ENCODE data around the gene DDIAS. TPM values are rescaled to one million over a fixed set of nuclear protein-coding genes. Genes with fewer than 3 reads are reported as not detected.
"Not testable (repeated sequence)": the region's sequence is repeated elsewhere in the genome, so short reads cannot be mapped to it uniquely, and the experiment has no call there.

Gene DDIAS
- total and polyA plus RNA-seq, 9 of the 15 experiments (the other 6 are each of a cell fraction or from before 2014, with no cell fraction given), result 9.4 to 27.2 (median 23.3) TPM

DNA sequence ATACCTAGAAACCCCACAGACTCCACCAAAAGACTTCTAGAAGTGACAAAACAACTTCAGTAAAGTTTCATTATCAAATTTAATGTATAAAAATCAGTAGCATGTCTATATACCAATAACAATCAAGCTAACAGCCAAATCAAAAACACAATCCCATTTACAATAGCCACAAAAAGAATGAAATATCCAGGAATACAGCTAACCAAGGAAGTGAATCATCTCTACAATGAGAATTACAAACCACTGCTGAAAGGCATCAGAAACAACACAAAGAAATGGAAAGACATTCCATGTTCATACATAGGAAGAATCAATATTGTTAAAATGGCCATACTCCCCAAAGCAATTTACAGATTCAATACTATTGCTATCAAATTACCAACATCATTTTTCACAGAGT is 47.3 kb upstream of the DDIAS start (continued):
- TF ChIP-seq HDAC1 (IDR thresholded peaks at IDR 0.05), result no peak
- no peak for TF ChIP-seq GTF2A2 (tag; IDR thresholded peaks at IDR 0.05)
- TF ChIP-seq TEAD4 (IDR thresholded peaks at IDR 0.05; ENCODE audit: low read length), result no peak
- no peak for TF ChIP-seq TEAD4 (CRISPR knock-in tag; IDR thresholded peaks at IDR 0.05; ENCODE audit: borderline replicate concordance)
- no peak for TF ChIP-seq ETS2 (tag; IDR thresholded peaks at IDR 0.05; ENCODE audit: borderline replicate concordance, poor library complexity, severe bottlenecking)
- no peak for TF ChIP-seq SMAD3 (CRISPR knock-in tag; conservative IDR thresholded peaks at IDR 0.05)

DNA sequence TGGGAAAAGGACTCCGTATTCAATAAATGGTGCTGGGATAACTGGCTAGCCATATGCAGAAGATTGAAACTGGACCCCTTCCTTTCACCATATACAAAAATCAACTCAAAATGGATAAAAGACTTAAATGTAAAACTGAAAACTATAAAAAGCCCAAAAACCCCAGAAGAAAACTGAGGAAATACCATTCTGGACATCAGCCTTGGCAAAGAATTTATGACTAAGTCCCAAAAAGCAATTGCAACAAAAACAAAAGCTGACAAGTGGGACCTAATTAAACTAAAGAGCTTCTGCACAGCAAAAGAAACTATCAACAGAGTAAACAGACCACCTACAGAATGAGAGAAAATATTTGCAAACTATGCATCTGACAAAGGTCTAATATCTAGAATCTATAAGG is 46.6 kb upstream of the DDIAS start:
- 71% methylated on average over 1 of the region's 1 CpG for WGBS (ENCODE audit: insufficient coverage, low coverage, missing lambda C conversion rate)
- H3K27ac ChIP-seq (ENCODE audit: extremely low read depth, low read depth, low read length); FAIRE-seq; H3K4me2 ChIP-seq (ENCODE audit: insufficient read depth, low read length); POLR2A ChIA-PET; H4K20me1 ChIP-seq (replicated peaks; ENCODE audit: control insufficient read depth, insufficient read depth, low read length); intact Hi-C loops (cut with micrococcal nuclease); H3K9me1 ChIP-seq (ENCODE audit: control insufficient read depth, insufficient read depth, low read length); H3K4me1 ChIP-seq (replicated peaks in 1 of 2; ENCODE audit: control insufficient read depth in 2 of 2, insufficient read depth in 2 of 2, low read length in 2 of 2); H3K9me3 ChIP-seq (replicated peaks; ENCODE audit: control insufficient read depth, insufficient read depth, low read depth, low read length); H2AFZ ChIP-seq (ENCODE audit: low read depth, low read length); CTCF ChIA-PET (ENCODE audit: low intra/inter-chr PET ratio); H3K4me3 ChIP-seq; BruUV-seq (replicated peaks); H3K27me3 ChIP-seq (ENCODE audit: control insufficient read depth in 2 of 2, insufficient read depth in 2 of 2, low read length in 2 of 2); H3K36me3 ChIP-seq (ENCODE audit: control insufficient read depth, insufficient read depth, low read length); ATAC-seq; DNase-seq (ENCODE audit: extremely low read depth in 1 of 4, low spot score in 3 of 4); H3K79me2 ChIP-seq (ENCODE audit: control insufficient read depth, insufficient read depth, low read length); H3K9ac ChIP-seq (ENCODE audit: insufficient read depth in 1 of 2, low read depth in 2 of 2, low read length in 2 of 2): not testable (repeated sequence)
- in situ Hi-C loops (cut with MboI), result loop anchor here (25.0 kb wide), 1 partner anchor 957 kb away; no protein-coding TSS in a partner anchor
